GM23338 (cell line): ENCODE data around the gene CRADD. TPM values are rescaled to one million over a fixed set of nuclear protein-coding genes. Genes with fewer than 3 reads are reported as not detected.

Source experiments
- ATAC-seq: fragments of 200-7000 bp; cut with Tn5 transposase; 3 replicates; pipeline ENCODE4 v1.9.1; 2020
- DNase-seq: peaks from one replicate; pipeline ENCODE4 v3.0.0-alpha.2; 2015; ENCODE audit warnings: low spot score
- H2AFZ ChIP-seq: fragments of 200-600 bp; sonication (generic); 2 replicates; pipeline ENCODE4 v1.8.0; 2016; ENCODE audit warnings: antibody characterized with exemption, mild to moderate bottlenecking, moderate library complexity
- H3F3A ChIP-seq: fragments of 200-600 bp; sonication (generic); replicated peaks from 2 replicates; pipeline ENCODE4 v1.8.0; 2017; ENCODE audit warnings: antibody characterized with exemption, mixed run types, low read depth
- H3K27ac ChIP-seq: fragments of 200-600 bp; sonication (generic); 2 replicates; pipeline ENCODE4 v1.6.1; 2016; ENCODE audit warnings: low read depth
- H3K27me3 ChIP-seq: fragments of 200-600 bp; sonication (generic); 2 replicates; pipeline ENCODE4 v1.8.0; 2016; ENCODE audit warnings: mild to moderate bottlenecking, mixed run types, moderate library complexity; ENCODE audit not compliant: insufficient read depth
- H3K36me3 ChIP-seq: fragments of 200-600 bp; sonication (generic); 2 replicates; pipeline ENCODE4 v1.8.0; 2016; ENCODE audit warnings: mild to moderate bottlenecking; ENCODE audit not compliant: insufficient read depth
- H3K4me1 ChIP-seq: fragments of 200-600 bp; sonication (generic); 2 replicates; pipeline ENCODE4 v1.8.0; 2016; ENCODE audit warnings: mild to moderate bottlenecking, moderate library complexity; ENCODE audit not compliant: insufficient read depth
- H3K4me2 ChIP-seq: fragments of 200-600 bp; sonication (generic); 2 replicates; pipeline ENCODE4 v1.7.1; 2017; ENCODE audit warnings: mixed run types
- H3K4me3 ChIP-seq: fragments of 200-600 bp; sonication (generic); 2 replicates; pipeline ENCODE4 v1.6.1; 2016; ENCODE audit warnings: mixed run types
- H3K79me2 ChIP-seq: fragments of 200-600 bp; sonication (generic); replicated peaks from 2 replicates; pipeline ENCODE4 v1.8.0; 2017; ENCODE audit warnings: mild to moderate bottlenecking; ENCODE audit not compliant: insufficient read depth
- H3K9me2 ChIP-seq: fragments of 200-600 bp; sonication (generic); 2 replicates; pipeline ENCODE4 v1.8.0; 2017; ENCODE audit not compliant: insufficient read depth
- H4K20me1 ChIP-seq: fragments of 200-600 bp; sonication (generic); replicated peaks from 2 replicates; pipeline ENCODE4 v1.8.0; 2017; ENCODE audit warnings: mild to moderate bottlenecking; ENCODE audit not compliant: insufficient read depth
- H3K27ac Mint-ChIP-seq: 2 replicates; pipeline ENCODE4 v1.8.0; 2020; ENCODE audit warnings: inconsistent platforms, mild to moderate bottlenecking, moderate library complexity, mixed read lengths
- H3K27me3 Mint-ChIP-seq: 3 replicates; pipeline ENCODE4 v1.8.0; 2022; ENCODE audit warnings: low read depth, mild to moderate bottlenecking, moderate library complexity, mixed read lengths, inconsistent platforms; ENCODE audit not compliant: insufficient read depth, poor library complexity
- H3K36me3 Mint-ChIP-seq: 3 replicates; pipeline ENCODE4 v1.8.0; 2021; ENCODE audit warnings: low read depth, mild to moderate bottlenecking, inconsistent platforms, moderate library complexity, mixed read lengths
- H3K4me1 Mint-ChIP-seq: 3 replicates; pipeline ENCODE4 v1.8.0; 2020; ENCODE audit warnings: mild to moderate bottlenecking, inconsistent platforms, mixed read lengths
- H3K4me3 Mint-ChIP-seq: 3 replicates; pipeline ENCODE4 v1.8.0; 2021; ENCODE audit warnings: moderate library complexity, mild to moderate bottlenecking, inconsistent platforms, mixed read lengths
- H3K9me3 Mint-ChIP-seq: 3 replicates; pipeline ENCODE4 v1.8.0; 2020; ENCODE audit warnings: moderate library complexity, mild to moderate bottlenecking, inconsistent platforms, mixed read lengths
- EZH2 ChIP-seq: fragments of 200-600 bp; sonication (generic); IDR thresholded peaks from one replicate; pipeline ENCODE4 v1.8.0; 2017; ENCODE audit warnings: antibody characterized with exemption, mild to moderate bottlenecking, low read depth; ENCODE audit not compliant: unreplicated experiment
- EZH2phosphoT487 ChIP-seq: fragments of 200-600 bp; sonication (generic); IDR thresholded peaks from one replicate; pipeline ENCODE4 v1.8.1; 2018; ENCODE audit warnings: antibody characterized with exemption; ENCODE audit not compliant: unreplicated experiment
- JUNB ChIP-seq: IDR thresholded peaks from one replicate; pipeline ENCODE4 v1.6.1; 2016; ENCODE audit warnings: antibody characterized with exemption; ENCODE audit not compliant: unreplicated experiment
- NANOG ChIP-seq: IDR thresholded peaks from 2 replicates; pipeline ENCODE4 v1.6.1; 2016; ENCODE audit warnings: antibody characterized with exemption, borderline replicate concordance
- POLR2AphosphoS5 ChIP-seq: IDR thresholded peaks from 2 replicates; pipeline ENCODE4 v1.6.1; 2016; ENCODE audit warnings: antibody characterized with exemption, low read depth
- REST ChIP-seq: IDR thresholded peaks from one replicate; pipeline ENCODE4 v1.6.1; 2018; ENCODE audit warnings: antibody characterized with exemption; ENCODE audit not compliant: unreplicated experiment
- ZNF114 ChIP-seq: fragments of 250-450 bp; sonication (Bioruptor Pico); IDR thresholded peaks from 2 replicates; pipeline ENCODE4 v1.5.0; 2020; ENCODE audit warnings: mild to moderate bottlenecking, moderate library complexity
- ZNF462 ChIP-seq: fragments of 250-450 bp; sonication (Bioruptor Pico); IDR thresholded peaks from 2 replicates; pipeline ENCODE4 v1.5.0; 2020; ENCODE audit warnings: mild to moderate bottlenecking, moderate library complexity
- polyA plus RNA-seq: library from polyadenylated mRNA; unstranded; fragments of >200 nt; fragmentation: Nextera tagmentation; extraction: Ambion mirVana; gene quantifications from 2 replicates; pipeline ENCODE4 v1.2.1, GENCODE V29; 2016
- total RNA-seq: library from RNA; depleted of rRNA; stranded (reverse); fragments of >200 nt; shearing (Covaris generic); gene quantifications from 2 replicates; pipeline ENCODE4 v1.2.3, GENCODE V29; 2014
- TF ChIP-seq, protein P1 (sequence below), 2 experiments: fragments of 200-600 bp in 1 of 2; sonication (generic) in 1 of 2; conservative IDR thresholded peaks; 2 replicates each; pipeline versions ENCODE4 v1.5.1 to v1.6.1; 2016 to 2017; ENCODE audit warnings: antibody characterized with exemption in 2 of 2, low read depth in 2 of 2, mild to moderate bottlenecking in 2 of 2, moderate library complexity in 1 of 2

The CRADD gene
- total and polyA plus RNA-seq, 2 experiments from 2014 or later = 6.3 to 27.9 TPM

- Mint-ChIP-seq H3K4me3 (no peak overlapping the region), H3K9me3 (peaks cover 7% of the 10 kb centered on the region; the same call in 2 of the 3 replicates), H3K27me3 (peaks cover 2% of the 10 kb centered on the region), H3K27ac (no peak overlapping the region), H3K36me3 (peaks cover 2% of the 10 kb centered on the region; the same call in 2 of the 3 replicates), H3K4me1 (no peaks in the 10 kb centered on the region)
- DNase-seq (no peak), ATAC-seq (no peak)
- Histone ChIP-seq H3K79me2 (no peaks in the 10 kb centered on the region), H3K36me3 (no peaks in the 10 kb centered on the region), H3K27ac (no peak overlapping the region), H3K27me3 (no peaks in the 10 kb centered on the region), H4K20me1 (no peaks in the 10 kb centered on the region), H3K4me2 (no peak overlapping the region), H3F3A (no peaks in the 10 kb centered on the region), H3K4me1 (no peaks in the 10 kb centered on the region), H3K9me2 (peaks cover 5% of the 10 kb centered on the region), H2AFZ (no peak overlapping the region), H3K4me3 (no peak overlapping the region)
- TF ChIP-seq EZH2 = no peak
- no peak for TF ChIP-seq ZNF114 (CRISPR knock-in tag)
- no peak for TF ChIP-seq JUNB
- TF ChIP-seq, protein P1, sequence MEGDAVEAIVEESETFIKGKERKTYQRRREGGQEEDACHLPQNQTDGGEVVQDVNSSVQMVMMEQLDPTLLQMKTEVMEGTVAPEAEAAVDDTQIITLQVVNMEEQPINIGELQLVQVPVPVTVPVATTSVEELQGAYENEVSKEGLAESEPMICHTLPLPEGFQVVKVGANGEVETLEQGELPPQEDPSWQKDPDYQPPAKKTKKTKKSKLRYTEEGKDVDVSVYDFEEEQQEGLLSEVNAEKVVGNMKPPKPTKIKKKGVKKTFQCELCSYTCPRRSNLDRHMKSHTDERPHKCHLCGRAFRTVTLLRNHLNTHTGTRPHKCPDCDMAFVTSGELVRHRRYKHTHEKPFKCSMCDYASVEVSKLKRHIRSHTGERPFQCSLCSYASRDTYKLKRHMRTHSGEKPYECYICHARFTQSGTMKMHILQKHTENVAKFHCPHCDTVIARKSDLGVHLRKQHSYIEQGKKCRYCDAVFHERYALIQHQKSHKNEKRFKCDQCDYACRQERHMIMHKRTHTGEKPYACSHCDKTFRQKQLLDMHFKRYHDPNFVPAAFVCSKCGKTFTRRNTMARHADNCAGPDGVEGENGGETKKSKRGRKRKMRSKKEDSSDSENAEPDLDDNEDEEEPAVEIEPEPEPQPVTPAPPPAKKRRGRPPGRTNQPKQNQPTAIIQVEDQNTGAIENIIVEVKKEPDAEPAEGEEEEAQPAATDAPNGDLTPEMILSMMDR (conservative IDR thresholded peaks at IDR 0.05; ENCODE audit: low read depth in 2 of 2) = no peak
- TF ChIP-seq REST = no peak
- TF ChIP-seq NANOG = no peak
- TF ChIP-seq EZH2phosphoT487 = no peak
- no peak for TF ChIP-seq POLR2AphosphoS5
- no peak for TF ChIP-seq ZNF462
These were observed 43.4 kb downstream of the CRADD start for GRCh38 chr12:93720559-93720958.
